Osteoblast (primary cell): ENCODE measurements around the gene FFAR1. TPM values are rescaled to one million over a fixed set of nuclear protein-coding genes. Genes with fewer than 3 reads are reported as not detected.
"Not testable (repeated sequence)": the region's sequence is repeated elsewhere in the genome, so short reads cannot be mapped to it uniquely, and the experiment has no call there.

Experiments used
- DNase-seq: peaks from one replicate; pipeline ENCODE4 v3.0.0; 2011; ENCODE audit warnings: low spot score, mixed read lengths; ENCODE audit not compliant: insufficient read length; ENCODE audit errors: missing footprints
- H2AFZ ChIP-seq: 2 replicates; pipeline ENCODE4 v1.6.0; 2011; ENCODE audit warnings: mild to moderate bottlenecking, low read length
- H3K27ac ChIP-seq: 2 replicates; pipeline ENCODE4 v1.5.1; 2011; ENCODE audit warnings: mild to moderate bottlenecking, low read depth, low read length, moderate library complexity
- H3K27me3 ChIP-seq: 2 replicates; pipeline ENCODE4 v1.6.0; 2012; ENCODE audit warnings: mild to moderate bottlenecking, control low read depth, inconsistent platforms, low read length, moderate library complexity; ENCODE audit not compliant: insufficient read depth
- H3K36me3 ChIP-seq: 2 replicates; pipeline ENCODE4 v1.5.1; 2011; ENCODE audit warnings: mild to moderate bottlenecking, low read length, control low read depth, moderate library complexity; ENCODE audit not compliant: insufficient read depth
- H3K4me1 ChIP-seq: 2 replicates; pipeline ENCODE4 v1.5.1; 2011; ENCODE audit warnings: mild to moderate bottlenecking, low read length, control low read depth, moderate library complexity; ENCODE audit not compliant: insufficient read depth
- H3K4me2 ChIP-seq: 2 replicates; pipeline ENCODE4 v1.6.0; 2011; ENCODE audit warnings: mild to moderate bottlenecking, low read length; ENCODE audit not compliant: insufficient read depth
- H3K4me3 ChIP-seq: fragments of 200-600 bp; sonication (generic); 3 replicates; pipeline ENCODE4 v1.5.1; 2012; ENCODE audit warnings: mild to moderate bottlenecking, low read length, inconsistent platforms; ENCODE audit not compliant: insufficient read depth
- H3K79me2 ChIP-seq: 2 replicates; pipeline ENCODE4 v1.6.0; 2012; ENCODE audit warnings: mild to moderate bottlenecking, low read length, control low read depth, inconsistent platforms; ENCODE audit not compliant: insufficient read depth
- H3K9me3 ChIP-seq: 2 replicates; pipeline ENCODE4 v1.5.1; 2011; ENCODE audit warnings: low read depth, low read length, control low read depth
- H4K20me1 ChIP-seq: 2 replicates; pipeline ENCODE4 v1.6.0; 2012; ENCODE audit warnings: mild to moderate bottlenecking, low read length, control low read depth; ENCODE audit not compliant: insufficient read depth
- total RNA-seq: library from RNA; depleted of rRNA; stranded (reverse); fragments of >200 nt; gene quantifications from 2 replicates; pipeline ENCODE4 v1.2.3, GENCODE V29; 2012
- TF ChIP-seq, protein P1 (sequence below): IDR thresholded peaks from 2 replicates; pipeline ENCODE4 v1.5.1; 2011; ENCODE audit warnings: mild to moderate bottlenecking, low read depth, low read length, moderate library complexity; ENCODE audit errors: extremely low read depth

Gene FFAR1
- total RNA-seq, 1 donor = not detected

DNA sequence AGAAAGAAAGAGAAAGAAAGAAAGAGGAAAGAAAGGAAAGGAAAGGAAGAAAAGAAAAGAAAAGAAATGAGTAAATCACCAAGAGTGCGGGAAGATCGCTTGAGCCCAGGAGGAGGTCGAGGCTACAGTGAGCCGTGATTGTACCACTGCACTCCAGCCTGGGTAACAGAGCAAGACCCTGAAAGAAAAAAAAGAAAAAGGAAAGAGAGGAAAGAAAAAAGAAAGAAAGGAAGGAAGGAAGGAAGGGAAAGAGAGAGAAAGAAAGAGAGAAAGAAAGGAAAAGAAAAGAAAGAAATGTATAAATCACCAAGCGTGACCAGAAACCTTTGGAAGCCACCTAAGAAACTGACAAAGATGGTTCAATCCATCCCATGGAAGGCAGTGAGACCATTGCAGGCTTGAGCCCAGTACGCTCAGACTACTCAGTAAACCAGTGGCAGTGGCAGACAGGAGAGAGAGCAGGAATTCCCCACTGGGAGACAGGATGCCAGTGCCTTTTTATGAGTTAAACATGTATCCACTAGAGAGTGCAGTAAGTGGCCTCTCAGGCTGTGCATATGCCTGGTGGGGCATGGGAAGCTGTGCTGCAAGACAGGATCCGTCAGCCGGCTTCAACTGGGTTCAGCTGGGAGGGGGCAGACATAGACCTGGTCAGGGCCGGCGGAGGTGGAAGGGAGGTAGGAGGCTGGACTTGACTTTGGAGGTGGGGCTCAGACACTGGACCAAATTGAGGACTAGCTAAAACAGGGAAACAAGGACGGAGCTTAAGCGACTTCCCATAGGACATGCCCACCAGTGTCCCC lies 28.0 kb downstream of the FFAR1 start:
- Histone ChIP-seq H3K4me2 (no peak overlapping the region), H3K27me3 (no peaks in the 10 kb centered on the region), H3K79me2 (no peaks in the 10 kb centered on the region), H3K36me3 (no peaks in the 10 kb centered on the region), H3K27ac (no peak overlapping the region), H3K4me3 (no peak overlapping the region), H3K9me3 (no peaks in the 10 kb centered on the region), H2AFZ (no peak overlapping the region), H3K4me1 (no peaks in the 10 kb centered on the region), H4K20me1 (no peaks in the 10 kb centered on the region)
- no peak for DNase-seq
- TF ChIP-seq, protein P1, sequence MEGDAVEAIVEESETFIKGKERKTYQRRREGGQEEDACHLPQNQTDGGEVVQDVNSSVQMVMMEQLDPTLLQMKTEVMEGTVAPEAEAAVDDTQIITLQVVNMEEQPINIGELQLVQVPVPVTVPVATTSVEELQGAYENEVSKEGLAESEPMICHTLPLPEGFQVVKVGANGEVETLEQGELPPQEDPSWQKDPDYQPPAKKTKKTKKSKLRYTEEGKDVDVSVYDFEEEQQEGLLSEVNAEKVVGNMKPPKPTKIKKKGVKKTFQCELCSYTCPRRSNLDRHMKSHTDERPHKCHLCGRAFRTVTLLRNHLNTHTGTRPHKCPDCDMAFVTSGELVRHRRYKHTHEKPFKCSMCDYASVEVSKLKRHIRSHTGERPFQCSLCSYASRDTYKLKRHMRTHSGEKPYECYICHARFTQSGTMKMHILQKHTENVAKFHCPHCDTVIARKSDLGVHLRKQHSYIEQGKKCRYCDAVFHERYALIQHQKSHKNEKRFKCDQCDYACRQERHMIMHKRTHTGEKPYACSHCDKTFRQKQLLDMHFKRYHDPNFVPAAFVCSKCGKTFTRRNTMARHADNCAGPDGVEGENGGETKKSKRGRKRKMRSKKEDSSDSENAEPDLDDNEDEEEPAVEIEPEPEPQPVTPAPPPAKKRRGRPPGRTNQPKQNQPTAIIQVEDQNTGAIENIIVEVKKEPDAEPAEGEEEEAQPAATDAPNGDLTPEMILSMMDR = no peak

DNA sequence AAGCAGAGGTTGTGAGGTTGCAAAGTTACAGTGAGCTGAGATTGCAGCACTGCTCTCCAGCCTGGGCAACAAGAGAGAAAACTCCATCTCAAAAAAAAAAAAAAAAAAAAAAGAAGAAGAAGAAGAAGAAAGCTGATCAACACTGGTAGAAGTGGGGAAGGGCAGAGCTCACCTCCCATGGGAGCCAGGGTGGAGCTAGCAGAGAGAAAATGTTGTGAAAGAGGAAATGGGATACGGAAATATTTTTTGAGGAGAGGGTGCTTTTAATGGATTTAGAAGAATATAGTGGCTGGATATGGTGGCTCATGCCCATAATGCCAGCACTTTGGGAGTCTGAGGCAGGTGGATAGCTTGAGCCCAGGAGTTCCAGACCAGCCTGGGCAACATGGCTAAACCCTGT lies 30.0 kb downstream of the FFAR1 start:
- TF ChIP-seq, protein P1 = no peak

DNA sequence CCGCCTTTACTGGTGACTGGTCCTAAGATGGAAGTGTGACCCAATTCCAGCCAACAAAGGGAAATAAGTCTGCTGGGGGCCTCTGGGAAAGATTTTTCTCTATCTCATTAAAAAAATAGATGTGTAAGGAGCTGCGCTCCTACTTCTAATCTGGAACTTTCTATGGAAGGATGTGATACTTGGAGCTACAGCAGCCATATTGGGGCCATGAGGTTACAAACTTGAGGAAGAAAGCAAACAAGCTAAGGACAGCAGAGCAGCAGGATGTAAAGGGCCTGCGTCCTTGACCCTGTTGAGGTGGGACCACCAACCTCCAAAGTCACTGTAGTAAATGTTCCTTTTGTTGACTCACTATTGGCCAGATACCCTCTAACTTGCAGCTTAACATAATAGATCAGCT lies 30.7 kb downstream of the FFAR1 start:
- no peaks in the 10 kb centered on the region for H3K27me3 ChIP-seq
- no peak overlapping the region for H3K4me3 ChIP-seq
- no peaks in the 10 kb centered on the region for H3K79me2 ChIP-seq
- H3K4me2 ChIP-seq = no peak overlapping the region
- no peaks in the 10 kb centered on the region for H3K4me1 ChIP-seq
- no peaks in the 10 kb centered on the region for H4K20me1 ChIP-seq
- TF ChIP-seq, protein P1 = no peak
- no peak for DNase-seq
- no peak overlapping the region for H3K27ac ChIP-seq
- no peaks in the 10 kb centered on the region for H3K9me3 ChIP-seq
- H2AFZ ChIP-seq = no peak overlapping the region
- no peaks in the 10 kb centered on the region for H3K36me3 ChIP-seq

More for the DNA sequence above, 30.0 kb downstream of the FFAR1 start:
- no peaks in the 10 kb centered on the region for H3K79me2 ChIP-seq
- H3K4me2 ChIP-seq = no peak overlapping the region
- no peak overlapping the region for H3K4me3 ChIP-seq
- no peak overlapping the region for H2AFZ ChIP-seq
- H3K9me3 ChIP-seq = no peaks in the 10 kb centered on the region
- H3K27me3 ChIP-seq = no peaks in the 10 kb centered on the region
- DNase-seq = no peak
- H3K36me3 ChIP-seq = no peaks in the 10 kb centered on the region
- H3K27ac ChIP-seq = no peak overlapping the region
- no peaks in the 10 kb centered on the region for H4K20me1 ChIP-seq
- no peaks in the 10 kb centered on the region for H3K4me1 ChIP-seq

DNA sequence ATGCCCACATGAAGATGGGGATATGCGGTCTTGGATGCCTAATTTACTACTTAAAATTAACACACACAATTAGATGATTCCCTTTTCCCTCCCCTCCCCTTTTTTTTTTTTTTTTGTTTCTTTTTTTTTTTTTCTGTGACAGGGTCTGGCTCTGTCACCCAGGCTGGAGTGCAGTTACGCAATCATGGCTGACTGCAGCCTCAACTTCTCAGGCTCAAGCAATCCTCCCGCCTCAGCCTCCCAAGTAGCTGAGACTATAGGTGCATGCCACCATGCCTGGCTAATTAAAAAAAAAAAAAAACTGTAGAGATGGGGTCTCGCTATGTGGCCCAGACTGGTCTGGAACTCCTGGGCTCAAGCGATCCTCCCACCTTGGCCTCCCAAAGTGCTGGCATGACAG lies 31.8 kb downstream of the FFAR1 start:
- not testable (repeated sequence) for H2AFZ ChIP-seq, H3K4me2 ChIP-seq, H3K4me1 ChIP-seq, H3K27ac ChIP-seq, DNase-seq, H3K4me3 ChIP-seq, H3K79me2 ChIP-seq, H4K20me1 ChIP-seq, H3K9me3 ChIP-seq, H3K36me3 ChIP-seq, H3K27me3 ChIP-seq
